ENCODE measurements around the gene OSBPL10. TPM values are rescaled to one million over a fixed set of nuclear protein-coding genes. Genes with fewer than 3 reads are reported as not detected.
A peak's percentile ranks its signal among the peaks of the same experiment; 100 is the strongest.

Gene OSBPL10
- total and polyA plus RNA-seq, 4 donors: 3.9 to 33.0 (median 13.1) TPM

DNA sequence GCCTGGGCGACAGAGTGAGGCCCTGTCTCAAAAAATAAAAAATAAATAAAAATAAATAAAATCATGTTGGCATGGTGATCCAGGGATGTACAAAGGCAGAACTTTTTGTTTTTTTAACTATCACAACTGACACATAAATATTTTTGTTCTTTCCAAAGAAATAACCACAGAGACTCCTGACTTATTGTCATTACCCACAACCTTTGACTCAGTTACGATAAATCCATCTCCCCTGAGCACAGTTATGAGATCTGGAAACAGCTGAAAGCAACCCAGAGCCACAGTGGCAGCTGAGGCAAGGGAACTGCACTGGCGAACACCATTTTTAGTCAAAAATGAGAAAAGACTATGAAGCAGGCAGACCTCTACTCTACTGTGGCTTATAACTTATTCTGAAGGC is 24.0 kb downstream of the OSBPL10 start:
- Histone ChIP-seq H3K36me3 (ENCODE audit: control insufficient read depth in 4 of 4, insufficient read depth in 4 of 4, low read length in 4 of 4) (no peaks in the 10 kb centered on the region), H3K27ac (ENCODE audit: low read depth in 1 of 2, low read length in 1 of 2) (no peak overlapping the region), H3K27me3 (ENCODE audit: control insufficient read depth in 3 of 3, insufficient read depth in 3 of 3, low read length in 2 of 3) (no peaks in the 10 kb centered on the region), H3K4me3 (no peak overlapping the region), H3K4me1 (ENCODE audit: control insufficient read depth in 5 of 5, insufficient read depth in 5 of 5, low read length in 5 of 5) (peaks cover 4 to 44% (median 28%) of the 10 kb centered on the region in 5 donors), H3K9ac (ENCODE audit: insufficient read depth in 1 of 2, low read length in 2 of 2) (peak overlapping the region in 1 of 2 donors; percentile 7), H3K9me3 (ENCODE audit: control insufficient read depth in 4 of 4, insufficient read depth in 3 of 4, low read length in 3 of 4) (peaks cover 0 to 10% (median 2%) of the 10 kb centered on the region in 4 donors)
- 88 to 94% methylated on average over 3 of the region's 3 CpGs for WGBS, 2 donors
- DNase-seq (no peak), ATAC-seq (ENCODE audit: insufficient read depth, low FRiP score) (no peak)
- TF ChIP-seq, protein P1, sequence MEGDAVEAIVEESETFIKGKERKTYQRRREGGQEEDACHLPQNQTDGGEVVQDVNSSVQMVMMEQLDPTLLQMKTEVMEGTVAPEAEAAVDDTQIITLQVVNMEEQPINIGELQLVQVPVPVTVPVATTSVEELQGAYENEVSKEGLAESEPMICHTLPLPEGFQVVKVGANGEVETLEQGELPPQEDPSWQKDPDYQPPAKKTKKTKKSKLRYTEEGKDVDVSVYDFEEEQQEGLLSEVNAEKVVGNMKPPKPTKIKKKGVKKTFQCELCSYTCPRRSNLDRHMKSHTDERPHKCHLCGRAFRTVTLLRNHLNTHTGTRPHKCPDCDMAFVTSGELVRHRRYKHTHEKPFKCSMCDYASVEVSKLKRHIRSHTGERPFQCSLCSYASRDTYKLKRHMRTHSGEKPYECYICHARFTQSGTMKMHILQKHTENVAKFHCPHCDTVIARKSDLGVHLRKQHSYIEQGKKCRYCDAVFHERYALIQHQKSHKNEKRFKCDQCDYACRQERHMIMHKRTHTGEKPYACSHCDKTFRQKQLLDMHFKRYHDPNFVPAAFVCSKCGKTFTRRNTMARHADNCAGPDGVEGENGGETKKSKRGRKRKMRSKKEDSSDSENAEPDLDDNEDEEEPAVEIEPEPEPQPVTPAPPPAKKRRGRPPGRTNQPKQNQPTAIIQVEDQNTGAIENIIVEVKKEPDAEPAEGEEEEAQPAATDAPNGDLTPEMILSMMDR (IDR thresholded peaks at IDR 0.05; ENCODE audit: control extremely low read depth, extremely low read depth): no peak

DNA sequence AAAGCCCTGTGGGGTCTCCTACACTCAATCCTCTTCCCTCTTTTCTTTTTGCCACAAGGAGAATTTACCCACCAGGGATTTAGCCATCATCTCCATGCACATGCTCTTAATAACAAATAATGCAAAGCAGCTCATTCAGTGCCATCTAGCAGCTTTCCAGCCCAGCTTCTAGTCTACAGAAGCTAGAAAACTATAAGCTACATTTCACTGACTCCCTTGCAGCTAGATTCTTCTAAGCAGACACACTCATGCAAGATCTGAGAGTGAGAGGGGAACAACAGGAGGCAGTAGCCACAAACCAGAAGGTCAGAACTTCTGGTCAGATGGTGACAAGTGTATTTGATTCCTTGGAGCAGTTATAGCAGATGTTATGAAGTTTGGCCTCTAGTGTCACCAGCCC is 25.5 kb downstream of the OSBPL10 start:
- TF ChIP-seq, protein P1 (IDR thresholded peaks at IDR 0.05; ENCODE audit: control extremely low read depth, extremely low read depth): no peak
- no peak for DNase-seq
- peaks cover 3 to 36% (median 23%) of the 10 kb centered on the region in 5 donors for H3K4me1 ChIP-seq (ENCODE audit: control insufficient read depth in 5 of 5, insufficient read depth in 5 of 5, low read length in 5 of 5)
- no peak overlapping the region for H3K4me3 ChIP-seq
- no peak overlapping the region for H3K9ac ChIP-seq (ENCODE audit: insufficient read depth in 1 of 2, low read length in 2 of 2)
- H3K9me3 ChIP-seq (ENCODE audit: control insufficient read depth in 4 of 4, insufficient read depth in 3 of 4, low read length in 3 of 4): peaks cover 0 to 10% (median 2%) of the 10 kb centered on the region in 4 donors
- no peak for ATAC-seq (ENCODE audit: insufficient read depth, low FRiP score)
- no peak overlapping the region for H3K27ac ChIP-seq (ENCODE audit: low read depth in 1 of 2, low read length in 1 of 2)
- no peaks in the 10 kb centered on the region for H3K27me3 ChIP-seq (ENCODE audit: control insufficient read depth in 3 of 3, insufficient read depth in 3 of 3, low read length in 2 of 3)
- no peaks in the 10 kb centered on the region for H3K36me3 ChIP-seq (ENCODE audit: control insufficient read depth in 4 of 4, insufficient read depth in 4 of 4, low read length in 4 of 4)

DNA sequence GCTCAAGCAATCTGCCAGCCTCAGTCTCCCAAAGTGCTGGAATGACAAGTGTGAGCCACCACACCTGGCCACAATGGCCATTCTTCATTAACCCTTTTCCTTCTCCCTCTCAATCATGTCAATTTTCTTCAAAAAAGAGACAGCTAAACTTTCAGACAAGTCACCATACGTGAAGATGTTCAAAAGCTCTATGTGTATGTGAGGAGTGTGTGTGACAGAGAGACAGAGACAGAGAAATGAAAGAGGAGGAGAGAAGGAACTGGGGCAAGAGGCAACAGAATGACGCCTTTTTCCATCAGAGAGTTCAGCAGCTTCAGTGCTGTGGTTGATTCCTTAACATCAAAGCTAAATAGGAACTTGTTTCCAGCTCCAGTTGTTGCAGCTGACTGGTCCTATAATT is 27.4 kb downstream of the OSBPL10 start:
- H3K27ac ChIP-seq (ENCODE audit: low read depth in 1 of 2, low read length in 1 of 2): no peak overlapping the region
- TF ChIP-seq, protein P1 (IDR thresholded peaks at IDR 0.05; ENCODE audit: control extremely low read depth, extremely low read depth): no peak
- peaks cover 0 to 17% (median 8%) of the 10 kb centered on the region in 5 donors for H3K4me1 ChIP-seq (ENCODE audit: control insufficient read depth in 5 of 5, insufficient read depth in 5 of 5, low read length in 5 of 5)
- ATAC-seq (ENCODE audit: insufficient read depth, low FRiP score): no peak
- no peaks in the 10 kb centered on the region for H3K36me3 ChIP-seq (ENCODE audit: control insufficient read depth in 4 of 4, insufficient read depth in 4 of 4, low read length in 4 of 4)
- H3K9ac ChIP-seq (ENCODE audit: insufficient read depth in 1 of 2, low read length in 2 of 2): no peak overlapping the region
- no peak overlapping the region for H3K4me3 ChIP-seq
- H3K27me3 ChIP-seq (ENCODE audit: control insufficient read depth in 3 of 3, insufficient read depth in 3 of 3, low read length in 2 of 3): no peaks in the 10 kb centered on the region
- DNase-seq: no peak
- 90 to 96% methylated on average over 2 of the region's 2 CpGs for WGBS, 2 donors
- H3K9me3 ChIP-seq (ENCODE audit: control insufficient read depth in 4 of 4, insufficient read depth in 3 of 4, low read length in 3 of 4): peaks cover 0 to 10% (median 2%) of the 10 kb centered on the region in 4 donors

DNA sequence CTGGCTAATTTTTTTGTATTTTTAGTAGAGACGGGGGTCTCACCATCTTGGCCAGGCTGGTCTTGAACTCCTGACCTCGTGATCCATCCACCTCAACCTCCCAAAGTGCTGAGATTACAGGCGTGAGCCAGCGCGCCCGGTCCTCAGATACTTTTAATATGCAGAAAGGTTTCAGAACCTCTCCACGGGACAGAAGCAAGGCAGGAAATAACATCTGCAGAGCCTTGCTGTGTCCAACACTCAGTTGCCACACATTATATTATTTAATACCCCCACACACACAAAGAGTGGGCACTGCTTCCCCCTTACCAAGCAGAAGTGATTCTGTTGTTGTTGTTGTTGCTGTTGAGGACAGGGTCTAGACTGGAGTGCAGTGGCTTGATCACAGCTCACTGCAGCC is 28.0 kb downstream of the OSBPL10 start:
- Histone ChIP-seq H3K9me3 (ENCODE audit: control insufficient read depth in 4 of 4, insufficient read depth in 3 of 4, low read length in 3 of 4) (peaks cover 0 to 10% (median 2%) of the 10 kb centered on the region in 4 donors), H3K9ac (ENCODE audit: insufficient read depth in 1 of 2, low read length in 2 of 2) (no peak overlapping the region), H3K36me3 (ENCODE audit: control insufficient read depth in 4 of 4, insufficient read depth in 4 of 4, low read length in 4 of 4) (no peaks in the 10 kb centered on the region), H3K27me3 (ENCODE audit: control insufficient read depth in 3 of 3, insufficient read depth in 3 of 3, low read length in 2 of 3) (no peaks in the 10 kb centered on the region), H3K27ac (ENCODE audit: low read depth in 1 of 2, low read length in 1 of 2) (no peak overlapping the region), H3K4me1 (ENCODE audit: control insufficient read depth in 5 of 5, insufficient read depth in 5 of 5, low read length in 5 of 5) (peaks cover 0 to 11% (median 6%) of the 10 kb centered on the region in 5 donors), H3K4me3 (no peak overlapping the region)
- no peak for ATAC-seq (ENCODE audit: insufficient read depth, low FRiP score)
- TF ChIP-seq, protein P1 (IDR thresholded peaks at IDR 0.05; ENCODE audit: control extremely low read depth, extremely low read depth): no peak
- DNase-seq: no peak
- 88 to 92% methylated on average over 7 of the region's 7 CpGs for WGBS, 2 donors
